Inflammatory macrophage treated with lipopolysaccharide for 1 hour (primary cell): ENCODE data around the gene FOSL1.
"Not testable (repeated sequence)": the region's sequence is repeated elsewhere in the genome, so short reads cannot be mapped to it uniquely, and the experiment has no call there.

Experiments used
- DNase-seq, 2 donors: peaks; one replicate each; pipeline ENCODE4 v3.0.0-alpha.2; 2020 to 2022

Gene FOSL1

GRCh38 chr11:65849771-65850216 is 50.4 kb downstream of the FOSL1 start:
- DNase-seq, result no peak

GRCh38 chr11:65849366-65849765 is 50.8 kb downstream of the FOSL1 start:
- no peak for DNase-seq

- not testable (repeated sequence) for DNase-seq
Observed at GRCh38 chr11:65848693-65849092, 51.5 kb downstream of the FOSL1 start.

- DNase-seq, result no peak
Observed at GRCh38 chr11:65847746-65848145, 52.4 kb downstream of the FOSL1 start.

- DNase-seq, result no peak
Observed at GRCh38 chr11:65844231-65844872, 55.8 kb downstream of the FOSL1 start.

- no peak for DNase-seq
Observed at GRCh38 chr11:65843811-65844210, 56.4 kb downstream of the FOSL1 start.

- DNase-seq, result no peak
Observed at GRCh38 chr11:65842144-65842543, 58.0 kb downstream of the FOSL1 start.
